Inferior parietal cortex (tissue), 1 donor: ENCODE results near the gene FAM210A.

Experiments used
- DNase-seq: peaks from one replicate; pipeline ENCODE4 v3.0.0-alpha.2; 2016; ENCODE audit errors: extremely low spot score

The FAM210A gene

DNA sequence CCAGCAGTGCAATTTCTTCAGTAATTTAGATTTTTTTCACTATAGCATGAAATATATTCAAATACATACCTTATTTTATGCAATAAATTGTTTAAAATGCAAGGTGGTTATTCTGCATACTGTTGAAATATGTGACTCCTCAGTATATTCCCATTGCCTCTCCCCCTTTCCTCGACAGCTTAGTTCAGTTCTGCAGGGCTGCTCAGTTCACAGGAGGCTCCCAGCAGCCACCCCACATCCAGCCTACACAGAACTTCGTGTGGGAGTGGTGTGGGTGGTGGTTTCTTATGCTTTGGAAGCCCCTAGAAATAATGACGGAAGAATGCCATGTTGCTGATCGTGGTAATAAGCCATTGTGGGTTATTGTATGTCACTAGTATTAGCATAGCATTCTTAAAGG lies 79.7 kb downstream of the FAM210A start:
- no peak for DNase-seq

- no peak for DNase-seq
These were observed 81.3 kb downstream of the FAM210A start for GRCh38 chr18:13645093-13645492.

DNA sequence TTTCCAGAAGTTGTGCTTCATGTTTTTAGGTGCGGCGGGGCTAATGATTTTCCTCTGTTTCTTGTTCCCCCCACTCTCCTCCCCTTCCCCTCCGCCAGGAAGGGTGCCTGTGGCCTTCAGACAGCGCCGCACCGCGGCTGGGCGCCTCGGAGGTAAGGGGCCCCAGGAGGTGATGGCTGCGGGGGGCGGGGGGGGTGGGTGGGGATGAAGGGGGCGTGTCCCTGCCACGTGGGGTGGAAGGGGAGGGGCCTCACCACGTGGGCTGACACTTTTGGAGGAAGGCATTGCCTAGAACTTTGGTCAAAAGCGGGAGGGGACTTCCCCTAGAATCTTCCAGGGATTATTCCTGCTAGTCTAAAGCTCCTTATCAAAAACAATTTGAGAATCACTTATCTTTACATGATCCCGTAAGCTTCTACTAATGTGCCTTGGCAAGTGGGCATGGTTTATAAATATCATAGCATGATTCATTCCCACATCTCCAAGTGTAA lies 83.1 kb downstream of the FAM210A start:
- DNase-seq = no peak

DNA sequence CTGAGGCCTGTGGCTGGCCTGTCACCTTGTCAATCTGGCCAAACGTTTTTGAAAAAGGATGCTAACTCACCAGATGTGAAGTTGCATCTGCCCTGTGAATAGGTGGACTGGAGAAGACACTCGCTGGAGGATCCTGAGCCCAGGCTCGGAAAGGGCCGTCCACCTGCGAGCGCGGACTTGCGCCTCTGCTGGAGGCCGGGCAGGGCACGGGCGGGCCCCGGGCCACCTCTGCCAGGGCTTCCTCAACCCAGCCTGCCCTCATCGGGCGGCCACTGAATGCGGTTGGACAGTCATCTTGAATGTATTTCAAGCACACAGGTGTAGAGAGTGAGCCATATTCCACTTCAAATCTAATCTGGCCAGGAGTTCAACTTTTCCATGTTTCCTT lies 83.9 kb downstream of the FAM210A start:
- no peak for DNase-seq

GRCh38 chr18:13641551-13642439 lies 84.6 kb downstream of the FAM210A start:
- no peak for DNase-seq

DNA sequence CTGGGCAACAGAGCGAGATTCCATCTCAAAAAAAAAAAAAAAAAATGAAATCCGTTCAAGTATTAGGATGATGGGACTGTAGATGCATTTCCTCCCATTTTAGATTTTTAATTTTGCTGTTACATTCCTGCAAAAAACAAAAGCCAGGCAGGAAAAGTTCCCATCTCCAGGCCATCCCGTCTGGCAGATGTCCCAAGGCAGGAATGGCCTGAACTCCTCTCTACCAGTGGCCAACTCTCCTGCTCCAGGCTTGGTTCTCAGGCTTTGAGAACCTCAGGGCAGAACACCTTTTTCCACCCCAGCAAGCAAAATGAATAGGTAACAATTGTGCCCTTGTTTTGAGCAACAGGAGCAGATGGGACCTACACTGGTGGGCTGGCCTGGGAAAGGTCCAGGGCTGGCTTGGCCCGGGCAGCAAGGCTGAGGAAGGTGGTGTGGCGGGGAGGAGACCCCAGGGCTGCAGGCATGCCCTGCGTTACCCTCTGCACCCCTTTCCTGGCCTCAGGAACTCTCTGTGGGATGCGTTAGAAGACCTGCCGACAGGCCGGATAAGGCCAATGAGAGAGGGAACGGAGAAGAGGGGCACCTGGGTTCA lies 86.0 kb downstream of the FAM210A start:
- DNase-seq = no peak

- DNase-seq = no peak
These were observed 87.4 kb downstream of the FAM210A start for GRCh38 chr18:13638719-13639595.

DNA sequence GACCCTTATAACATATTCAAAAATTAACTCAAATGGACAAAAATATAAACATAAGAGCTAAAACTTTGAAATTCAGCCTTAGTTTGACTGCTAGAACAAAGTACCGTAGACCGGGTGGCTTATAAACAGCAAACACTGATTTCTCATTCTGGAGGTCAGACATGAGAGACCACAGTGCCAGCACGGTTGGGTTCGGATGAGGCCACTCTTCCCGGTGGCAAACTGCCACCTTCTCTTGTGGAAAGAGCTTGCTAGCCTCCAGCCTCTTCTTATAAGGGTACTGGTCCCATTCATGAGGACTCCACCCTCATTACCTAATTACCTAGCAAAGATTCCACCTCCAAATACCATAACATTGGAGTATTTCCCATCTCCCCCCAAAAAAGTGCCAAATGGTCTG lies 91.3 kb downstream of the FAM210A start:
- no peak for DNase-seq

DNA sequence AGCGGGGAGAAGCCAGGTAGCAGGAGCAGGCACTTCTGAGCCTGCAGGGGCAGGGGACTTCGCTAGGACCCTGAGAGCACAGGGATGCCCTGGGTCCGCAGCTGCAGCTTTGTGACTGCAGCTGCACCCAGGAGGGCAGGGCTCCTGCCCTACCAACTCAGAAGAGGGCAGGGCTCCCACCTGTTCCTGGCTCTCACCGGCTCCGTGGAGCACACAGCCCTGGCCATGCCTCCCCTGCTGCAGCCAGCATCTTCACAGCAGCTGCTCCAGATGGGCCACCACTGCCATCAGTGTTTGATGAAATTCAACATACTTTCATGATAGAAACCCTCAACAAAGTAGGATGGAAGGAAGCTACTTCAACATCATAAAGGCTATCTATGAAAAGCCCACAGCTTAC lies 92.7 kb downstream of the FAM210A start:
- DNase-seq = no peak

DNA sequence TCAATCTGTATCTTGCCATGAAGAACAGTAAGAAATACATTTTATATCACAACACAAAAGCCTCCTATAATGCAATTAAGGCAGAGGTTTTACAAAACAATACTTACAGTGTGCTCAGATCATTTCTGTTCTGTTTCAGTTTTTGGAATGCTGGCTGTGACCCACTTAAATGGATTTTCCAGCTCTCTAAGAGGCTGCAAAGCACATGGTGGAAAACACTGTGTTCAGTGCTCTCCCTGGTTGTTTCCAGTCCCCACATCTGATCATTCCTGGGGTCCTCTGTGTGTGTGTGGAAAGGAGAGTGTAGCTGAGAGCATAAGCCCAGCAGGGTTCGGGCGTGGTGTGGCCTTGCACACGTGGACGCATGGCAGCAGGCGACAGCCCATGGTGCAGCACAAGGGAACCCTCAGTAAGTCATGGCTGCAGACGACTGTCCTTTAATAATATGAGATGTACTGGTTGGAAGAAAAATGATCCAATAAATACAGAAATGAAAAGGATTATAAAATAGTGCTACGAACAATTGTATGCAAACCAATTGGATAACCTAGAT lies 95.6 kb downstream of the FAM210A start:
- DNase-seq = no peak

DNA sequence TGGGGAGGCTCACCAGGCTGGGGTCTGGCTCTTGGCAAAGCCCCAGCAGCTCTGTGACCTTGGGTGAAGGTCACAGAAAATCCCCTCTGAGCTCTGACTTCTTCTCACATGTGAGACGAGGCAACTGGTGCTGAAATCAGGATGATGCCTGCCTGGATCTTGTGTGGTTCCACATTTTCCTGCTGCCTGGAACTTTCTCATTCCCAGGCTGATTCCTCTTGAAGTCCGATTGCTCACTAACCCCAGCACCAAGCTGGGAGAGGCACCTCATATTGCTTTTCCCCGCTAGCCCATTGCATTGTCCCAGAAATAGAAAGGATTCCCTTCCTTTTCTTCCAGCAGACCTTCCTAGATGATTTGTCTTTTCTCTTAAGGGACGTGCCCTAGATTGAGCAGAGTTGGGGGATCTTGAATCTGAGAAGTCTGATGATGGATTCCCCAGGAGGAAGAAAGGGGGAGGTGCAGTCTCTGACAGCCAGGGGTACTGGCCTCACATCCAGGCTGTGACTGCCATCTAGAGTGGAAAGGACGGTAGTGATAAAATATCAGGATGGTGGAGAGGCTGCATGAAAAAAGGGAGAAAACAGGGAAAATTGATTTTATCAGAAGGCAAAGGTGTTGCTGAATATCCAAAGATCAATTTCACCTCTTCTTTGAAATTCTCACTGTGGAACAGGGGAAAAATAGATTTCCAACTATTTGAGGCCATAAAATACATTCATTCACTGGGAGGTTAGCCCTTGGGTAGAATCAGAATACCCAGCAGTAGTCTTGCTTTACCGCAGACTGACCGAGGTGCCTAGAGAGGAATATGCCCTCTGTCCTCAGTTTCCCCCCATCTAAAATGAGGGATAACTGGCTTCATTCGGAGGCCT lies 96.3 kb downstream of the FAM210A start:
- DNase-seq = peak; percentile 92

- DNase-seq = no peak
These were observed 98.1 kb downstream of the FAM210A start for GRCh38 chr18:13628211-13628610.

GRCh38 chr18:13627639-13628038 lies 98.7 kb downstream of the FAM210A start:
- no peak for DNase-seq

DNA sequence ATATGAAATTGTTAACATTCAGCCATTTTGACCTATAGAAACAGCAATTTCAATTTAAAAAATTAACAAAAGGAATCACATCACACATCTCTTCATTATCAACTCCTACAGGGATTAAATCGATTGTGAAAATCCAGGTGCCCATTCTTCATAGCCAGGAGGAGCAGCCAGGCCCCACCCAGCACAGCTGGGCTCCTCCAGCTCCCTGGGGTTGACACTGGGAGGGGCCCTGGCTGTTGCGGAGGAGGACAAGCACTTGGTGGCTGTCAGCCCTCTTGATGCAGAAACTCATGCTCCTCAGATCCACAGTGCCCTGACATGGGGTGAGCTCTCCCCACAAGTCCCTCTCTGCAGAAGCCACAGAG lies 99.8 kb downstream of the FAM210A start:
- DNase-seq = no peak

DNA sequence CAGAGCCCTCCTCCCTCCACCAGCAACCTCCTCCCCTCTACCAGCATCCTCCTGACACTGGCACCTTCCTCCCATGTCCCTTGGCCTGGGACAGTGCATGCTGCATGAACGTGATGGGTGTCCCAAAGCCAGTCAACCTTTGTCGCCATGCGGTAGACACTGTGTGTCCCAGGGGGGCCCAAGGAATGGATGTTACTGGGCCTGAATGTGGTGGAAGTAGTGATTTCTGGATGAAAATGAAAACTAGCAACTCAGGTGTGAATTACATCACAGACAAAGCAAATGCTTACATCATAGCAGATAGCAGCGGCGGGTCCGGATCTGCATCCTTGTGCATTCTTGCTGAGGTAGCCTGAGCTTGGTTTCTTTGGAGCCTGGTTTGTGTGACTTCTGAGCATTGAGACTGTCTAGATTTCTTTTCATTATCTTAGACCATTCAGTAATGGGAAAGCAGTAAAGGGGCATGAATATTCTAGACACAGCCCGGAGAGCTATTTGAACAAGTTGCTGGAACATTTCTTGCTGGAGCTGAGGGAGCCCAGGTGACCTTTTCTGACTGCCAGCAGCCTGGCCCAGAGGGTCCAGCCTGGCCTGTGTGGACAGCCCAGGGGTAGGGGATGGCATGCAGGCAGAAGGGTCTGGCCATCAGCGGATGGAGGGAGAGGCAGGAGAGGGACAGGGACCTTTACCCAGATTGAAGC lies 100.4 kb downstream of the FAM210A start:
- DNase-seq = no peak

GRCh38 chr18:13625355-13625754 lies 101.0 kb downstream of the FAM210A start:
- DNase-seq = no peak

DNA sequence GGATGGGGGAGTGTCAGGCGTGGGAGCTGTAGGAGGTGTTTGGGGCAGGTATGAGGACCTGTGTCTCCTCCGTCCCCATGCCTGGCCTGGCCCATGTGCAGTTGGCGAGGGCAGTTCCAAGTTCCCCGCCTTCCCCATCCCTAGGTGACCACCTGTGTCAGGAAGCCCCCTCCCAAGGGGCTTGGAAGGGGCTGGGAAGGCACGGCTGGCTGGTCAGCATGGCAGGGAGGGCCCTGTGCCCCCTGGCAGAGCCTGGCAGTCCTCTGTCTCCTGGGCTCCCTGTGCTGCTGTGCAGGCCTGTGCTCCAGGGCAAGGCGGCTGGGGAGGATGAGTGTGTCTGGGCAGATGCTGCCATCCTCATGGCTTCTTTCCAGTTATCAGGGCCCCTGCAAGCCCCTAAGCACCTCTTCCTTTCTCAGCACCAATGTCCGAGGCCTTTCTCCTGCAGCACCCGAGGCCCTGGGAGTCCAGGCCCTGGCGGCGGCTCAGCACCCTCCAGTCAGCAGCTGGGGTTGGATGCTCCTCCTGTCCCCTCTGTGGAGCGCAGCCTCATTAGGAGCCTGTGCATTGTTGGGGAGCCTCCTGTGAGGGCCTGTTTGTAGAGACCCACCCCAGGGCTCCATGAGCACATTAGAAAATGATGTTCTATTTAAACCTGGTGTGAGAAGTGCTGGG lies 101.7 kb downstream of the FAM210A start:
- DNase-seq = no peak

DNA sequence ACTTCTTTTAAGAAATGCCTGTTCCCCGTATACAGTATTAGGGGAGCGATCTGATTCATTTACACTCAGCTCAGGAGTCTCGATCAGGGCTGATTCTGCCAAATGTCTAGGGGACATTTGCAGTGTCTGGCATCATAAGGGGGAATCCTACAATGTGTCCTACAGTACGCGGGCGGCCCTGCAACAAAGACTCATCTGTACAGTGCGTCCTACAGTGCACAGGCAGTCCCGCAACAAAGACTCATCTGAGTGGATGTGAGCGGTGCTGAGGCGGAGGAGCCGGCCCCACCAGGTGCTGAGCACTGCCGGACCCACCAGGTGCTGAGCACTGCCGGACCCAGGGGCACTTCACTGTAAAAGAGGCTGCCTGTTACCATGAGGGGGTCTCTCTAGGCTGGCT lies 102.5 kb downstream of the FAM210A start:
- no peak for DNase-seq

- no peak for DNase-seq
These were observed 103.0 kb downstream of the FAM210A start for GRCh38 chr18:13623348-13623747.

- DNase-seq = no peak
These were observed 103.6 kb downstream of the FAM210A start for GRCh38 chr18:13622751-13623150.
